ENCODE measurements around the gene OR4D9.

Gene OR4D9

DNA sequence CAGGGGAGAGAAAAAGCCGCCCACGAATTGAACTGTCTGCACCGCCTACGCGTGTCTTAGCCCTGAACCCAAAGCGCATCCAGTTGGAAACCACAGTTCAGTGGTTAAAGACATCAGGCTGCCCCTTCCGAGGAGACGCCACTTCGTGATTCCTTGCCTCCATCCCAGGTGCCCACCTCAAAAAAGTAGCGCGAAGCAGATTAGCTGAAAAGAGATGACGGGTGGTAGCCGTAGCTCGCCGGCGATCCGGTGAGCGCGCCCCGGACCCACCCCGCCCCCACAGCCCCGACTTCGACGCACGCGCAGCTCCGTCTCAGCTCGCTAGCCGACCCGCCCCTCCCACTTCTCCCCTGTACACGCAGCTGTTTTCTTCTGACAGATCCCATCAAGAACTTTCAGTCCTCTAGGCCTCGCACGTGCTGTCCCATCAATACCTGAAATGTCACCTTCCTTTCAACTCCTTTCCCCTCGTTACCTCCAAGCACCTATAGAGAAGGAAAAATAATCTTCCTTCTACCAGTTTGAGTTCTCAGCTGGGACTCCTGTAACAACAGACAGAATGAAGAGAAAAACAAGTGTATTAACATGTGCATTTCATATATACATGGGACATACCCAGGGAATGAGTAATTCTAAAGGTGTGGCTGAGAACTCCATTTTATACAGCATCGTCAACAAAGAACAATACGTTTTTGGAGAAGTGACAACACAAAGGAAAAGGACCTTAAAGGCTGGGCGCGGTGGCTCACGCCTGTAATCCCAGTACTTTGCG is 49.5 kb downstream of the OR4D9 start:
- Histone ChIP-seq H3K27me3 (ENCODE audit: control insufficient read depth, insufficient read depth, low read length) (no peaks in the 10 kb centered on the region), H3K9ac (ENCODE audit: low read length) (peak overlapping the region; percentile 58)

GRCh38 chr11:59562292-59562691 is 51.0 kb downstream of the OR4D9 start:
- H3K9me3 ChIP-seq (ENCODE audit: control insufficient read depth, insufficient read depth, low read depth, low read length) = no peaks in the 10 kb centered on the region
- H3K27ac ChIP-seq (ENCODE audit: low read depth, low read length) = no peak overlapping the region
- no peak overlapping the region for H3K9ac ChIP-seq (ENCODE audit: low read length)
- no peak overlapping the region for H3K4me3 ChIP-seq (ENCODE audit: low read depth, low read length)
- H3K36me3 ChIP-seq (ENCODE audit: control insufficient read depth, insufficient read depth, low read length) = no peaks in the 10 kb centered on the region
- H3K4me1 ChIP-seq (ENCODE audit: control insufficient read depth, insufficient read depth, low read length) = no peaks in the 10 kb centered on the region
- no peaks in the 10 kb centered on the region for H3K27me3 ChIP-seq (ENCODE audit: control insufficient read depth, insufficient read depth, low read length)

More for the DNA sequence above, 49.5 kb downstream of the OR4D9 start:
- Histone ChIP-seq H3K36me3 (ENCODE audit: control insufficient read depth, insufficient read depth, low read length) (no peaks in the 10 kb centered on the region), H3K4me1 (ENCODE audit: control insufficient read depth, insufficient read depth, low read length) (no peaks in the 10 kb centered on the region), H3K9me3 (ENCODE audit: control insufficient read depth, insufficient read depth, low read depth, low read length) (no peaks in the 10 kb centered on the region), H3K27ac (ENCODE audit: low read depth, low read length) (no peak overlapping the region), H3K4me3 (ENCODE audit: low read depth, low read length) (peak overlapping the region; percentile 90)
